Endometrial microvascular endothelial cells (primary cell): ENCODE results near the gene MTMR12. TPM values are rescaled to one million over a fixed set of nuclear protein-coding genes. Genes with fewer than 3 reads are reported as not detected.
"Not testable (repeated sequence)": the region's sequence is repeated elsewhere in the genome, so short reads cannot be mapped to it uniquely, and the experiment has no call there.

ENCODE experiments used
- in situ Hi-C: cut with HindIII; loops from 2 replicates; pipeline ENCODE4 v1.10.0; 2017; ENCODE audit warnings: low sequenced_read_pairs, low pct_unique_long_range_greater_than_20kb; ENCODE audit errors: inconsistent ontology term
- total RNA-seq: library from RNA; depleted of rRNA; stranded (reverse); fragments of >200 nt; gene quantifications from one replicate; pipeline ENCODE4 v1.2.3, GENCODE V29; 2015; ENCODE audit errors: inconsistent ontology term

MTMR12 gene
- total RNA-seq, 1 donor from 2014 or later = 26.7 TPM

- in situ Hi-C loops = loop anchor here (25.0 kb wide), 1 partner anchor 108 kb away; no protein-coding TSS in a partner anchor
These were observed 83.2 kb downstream of the MTMR12 start for GRCh38 chr5:32229586-32229985.

- in situ Hi-C loops = loop anchor here (25.0 kb wide), 1 partner anchor 108 kb away; no protein-coding TSS in a partner anchor
These were observed 83.9 kb downstream of the MTMR12 start for GRCh38 chr5:32228816-32229215.

DNA sequence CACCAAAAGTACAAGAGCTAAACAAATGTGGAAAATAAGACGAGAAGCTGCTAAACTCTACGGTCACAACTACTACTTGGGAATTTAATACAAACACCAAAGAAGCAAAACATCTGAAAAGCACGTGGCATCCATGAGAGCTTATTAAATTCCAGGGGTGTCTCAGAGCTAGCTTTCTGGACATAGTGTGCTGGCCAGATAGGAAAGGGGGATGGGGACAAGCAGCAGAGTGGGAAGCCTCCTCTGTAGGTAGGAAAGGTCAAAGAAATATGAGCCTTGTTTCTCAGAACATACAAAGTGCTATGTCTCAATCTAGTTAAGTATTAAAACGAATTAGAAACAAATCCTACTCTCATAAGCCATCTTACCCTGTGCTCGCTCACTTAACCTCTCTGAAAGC is 87.3 kb downstream of the MTMR12 start:
- in situ Hi-C loops = loop anchor here (25.0 kb wide), 1 partner anchor 112 kb away; no protein-coding TSS in a partner anchor

DNA sequence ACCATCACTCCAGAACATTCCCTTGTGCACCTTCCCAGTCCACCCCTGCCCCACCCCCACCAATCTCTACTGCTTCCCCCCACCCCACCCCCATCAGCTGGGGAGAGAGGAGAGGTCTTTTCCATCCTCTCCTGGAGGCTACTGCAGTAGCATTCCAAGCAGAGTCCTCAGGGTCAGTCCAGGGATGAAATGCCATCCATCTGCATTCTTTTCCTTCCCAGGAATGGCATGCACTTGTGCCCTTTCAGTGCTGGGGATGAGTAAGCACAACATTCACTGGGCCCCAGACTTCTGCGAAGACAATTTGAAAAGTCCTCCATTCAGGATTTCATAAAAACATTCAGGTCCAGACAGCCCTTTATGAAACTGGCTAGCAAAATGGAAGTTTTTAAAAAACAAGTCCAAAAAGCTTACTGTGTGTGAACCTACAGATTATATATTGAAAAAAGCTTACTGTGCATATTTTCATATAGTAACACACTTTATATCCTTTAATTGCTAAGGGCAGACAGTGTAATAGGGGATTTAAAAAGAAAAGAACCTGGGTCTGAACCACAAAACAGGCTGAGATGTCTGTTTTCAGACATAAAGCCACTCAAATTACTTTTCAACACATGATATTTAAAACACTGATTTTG is 88.6 kb downstream of the MTMR12 start:
- in situ Hi-C loops = no loop called here

DNA sequence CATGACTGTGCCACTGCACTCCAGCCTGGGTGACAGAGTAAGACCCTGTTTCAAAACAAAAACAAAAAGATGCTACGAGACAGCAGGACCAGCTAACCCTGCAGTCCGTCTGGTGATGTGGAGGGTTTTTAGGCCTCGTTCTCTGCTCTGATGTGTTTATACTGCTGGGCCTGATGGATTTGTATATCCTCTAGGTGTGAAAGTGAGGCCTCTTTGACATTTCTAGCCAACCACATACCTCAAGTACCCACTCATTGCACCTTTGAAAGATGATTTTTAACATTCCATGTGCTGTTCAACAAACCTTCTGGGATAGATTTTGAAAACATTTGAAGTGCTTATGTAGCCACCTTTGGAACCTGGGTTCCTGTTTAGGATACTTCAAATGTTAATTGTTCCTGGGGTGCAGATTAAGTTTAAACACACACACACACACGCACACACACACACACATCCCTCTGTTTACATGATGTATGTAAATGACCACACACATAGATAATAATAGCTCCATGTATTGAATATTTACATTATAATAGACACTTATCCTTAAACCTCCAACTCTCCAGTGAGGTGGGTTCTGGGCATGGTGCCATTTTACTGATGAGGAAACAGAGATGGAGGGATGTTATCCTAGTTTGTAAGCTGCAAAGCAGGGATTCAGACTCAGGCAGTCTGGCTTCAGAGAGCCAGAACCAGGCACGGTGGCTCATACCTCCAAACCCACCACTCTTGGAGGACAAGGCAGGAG is 89.8 kb downstream of the MTMR12 start:
- in situ Hi-C loops = no loop called here

DNA sequence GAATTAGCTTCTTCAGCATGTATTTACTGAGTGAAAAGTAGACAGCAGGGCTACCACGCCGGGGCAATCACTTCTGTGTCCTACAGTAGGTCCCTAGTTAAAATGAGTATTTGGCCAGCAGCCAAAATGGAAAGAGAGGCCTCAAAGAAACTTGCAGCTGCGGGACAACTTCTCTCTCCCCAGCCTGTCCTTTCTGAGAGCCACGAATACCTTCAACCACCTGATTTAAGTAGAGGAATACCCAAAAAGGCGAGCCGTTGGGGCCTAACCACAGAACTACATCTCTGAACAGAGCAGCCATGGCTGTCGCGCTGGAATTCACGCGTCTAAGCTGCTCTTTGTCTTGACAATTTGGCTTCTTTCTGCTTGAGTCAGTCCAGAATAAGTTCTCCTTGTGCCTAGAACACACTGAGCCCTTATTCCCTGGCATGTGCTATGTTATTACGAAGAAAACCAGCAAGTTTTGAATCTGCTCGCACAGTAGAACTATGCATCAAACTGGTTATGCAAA is 94.8 kb downstream of the MTMR12 start:
- in situ Hi-C loops = no loop called here

GRCh38 chr5:32214344-32214743 is 98.4 kb downstream of the MTMR12 start:
- in situ Hi-C loops = not testable (repeated sequence)

GRCh38 chr5:32210151-32210550 is 102.6 kb downstream of the MTMR12 start:
- in situ Hi-C loops = no loop called here

DNA sequence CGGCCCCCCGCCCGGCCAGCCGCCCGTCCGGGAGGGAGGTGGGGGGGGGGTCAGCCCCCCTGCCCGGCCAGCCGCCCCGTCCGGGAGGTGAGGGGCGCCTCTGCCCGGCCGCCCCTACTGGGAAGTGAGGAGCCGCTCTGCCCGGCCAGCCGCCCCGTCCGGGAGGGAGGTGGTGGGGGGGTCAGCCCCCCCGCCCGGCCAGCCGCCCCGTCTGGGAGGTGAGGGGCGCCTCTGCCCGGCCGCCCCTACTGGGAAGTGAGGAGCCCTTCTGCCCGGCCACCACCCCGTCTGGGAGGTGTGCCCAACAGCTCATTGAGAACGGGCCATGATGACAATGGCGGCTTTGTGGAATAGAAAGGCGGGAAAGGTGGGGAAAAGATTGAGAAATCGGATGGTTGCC is 103.9 kb downstream of the MTMR12 start:
- in situ Hi-C loops = not testable (repeated sequence)

- in situ Hi-C loops = no loop called here
These were observed 105.4 kb downstream of the MTMR12 start for GRCh38 chr5:32207355-32207634.

- in situ Hi-C loops = no loop called here
These were observed 106.0 kb downstream of the MTMR12 start for GRCh38 chr5:32206509-32207354.

- in situ Hi-C loops = no loop called here
These were observed 106.7 kb downstream of the MTMR12 start for GRCh38 chr5:32206053-32206452.

GRCh38 chr5:32202394-32202793 is 110.3 kb downstream of the MTMR12 start:
- in situ Hi-C loops = no loop called here

GRCh38 chr5:32201122-32201753 is 111.5 kb downstream of the MTMR12 start:
- in situ Hi-C loops = no loop called here

DNA sequence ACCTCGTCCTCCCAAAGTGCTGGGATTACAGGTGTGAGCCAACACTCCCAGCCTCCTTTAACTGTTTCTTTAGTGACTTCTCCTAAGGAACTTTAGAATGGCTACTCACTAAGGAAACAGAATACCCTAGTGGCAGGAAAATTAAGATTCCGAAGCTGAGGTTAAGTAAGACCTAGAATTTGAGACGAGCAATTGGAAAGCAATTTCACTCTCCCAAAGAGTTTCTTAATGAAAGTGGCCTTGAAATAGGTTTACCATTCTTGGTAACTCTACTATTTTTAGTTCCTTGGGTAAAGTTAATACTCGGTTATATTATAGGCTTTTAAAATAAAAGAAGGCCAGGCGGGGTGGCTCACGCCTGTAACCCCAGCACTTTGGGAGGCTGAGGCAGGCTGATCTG is 115.7 kb downstream of the MTMR12 start:
- in situ Hi-C loops = no loop called here

DNA sequence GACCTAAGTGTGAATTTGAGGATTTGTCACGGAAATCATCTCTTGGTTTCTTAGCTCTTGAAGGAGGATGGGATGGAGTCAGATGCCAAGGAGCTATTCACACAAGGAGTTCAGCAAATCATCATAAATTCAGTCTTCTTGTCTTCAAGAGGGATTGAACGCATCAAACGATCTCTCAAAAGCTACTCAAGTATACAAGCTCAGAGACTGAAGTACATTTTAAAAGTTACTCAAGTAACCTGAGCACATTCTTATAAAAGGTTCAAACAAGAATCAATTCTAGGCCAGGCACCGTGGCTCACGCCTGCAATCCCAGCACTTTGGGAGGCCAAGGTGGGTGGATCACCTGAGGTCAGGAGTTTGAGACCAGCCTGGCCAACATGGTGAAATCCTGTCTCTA is 117.5 kb downstream of the MTMR12 start:
- in situ Hi-C loops = no loop called here

GRCh38 chr5:32193591-32193990 is 119.1 kb downstream of the MTMR12 start:
- in situ Hi-C loops = no loop called here

DNA sequence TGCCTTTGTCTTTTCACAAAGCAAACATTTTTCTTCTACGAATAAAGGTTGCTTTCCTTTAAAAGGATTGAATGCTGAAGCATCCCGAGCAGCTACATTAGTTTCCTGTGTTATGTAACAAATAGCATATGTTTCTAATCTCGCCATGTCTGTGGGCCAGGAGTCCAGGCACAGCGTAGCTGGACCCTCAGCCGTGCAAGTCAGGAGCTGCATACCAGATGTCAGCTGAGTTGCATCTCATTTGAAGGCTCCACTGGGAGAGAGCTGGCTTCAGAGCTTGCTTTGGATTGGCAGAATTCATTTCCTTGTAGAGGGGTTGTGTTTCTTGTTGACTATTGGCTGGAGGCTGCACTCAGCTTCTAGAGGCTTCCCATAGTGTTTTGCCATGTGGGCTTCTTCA is 122.6 kb downstream of the MTMR12 start:
- in situ Hi-C loops = no loop called here

DNA sequence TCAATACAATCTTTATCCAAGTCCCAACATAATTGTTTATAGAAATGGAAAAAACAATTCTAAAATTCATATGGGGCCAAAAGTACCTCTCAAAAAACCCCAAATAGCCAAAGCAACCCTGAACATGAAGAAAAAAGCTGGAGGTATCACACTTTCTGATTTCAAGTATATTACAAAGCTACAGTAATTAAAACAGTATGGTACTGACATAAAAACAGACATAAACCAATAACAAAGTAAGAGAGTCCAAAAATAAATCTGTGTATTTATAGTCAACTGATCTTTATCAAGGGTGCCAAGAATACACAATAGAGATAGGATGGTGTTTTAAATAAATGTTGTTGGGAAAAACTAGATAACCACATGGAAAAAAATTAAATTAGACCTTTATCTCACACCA is 125.1 kb downstream of the MTMR12 start:
- in situ Hi-C loops = no loop called here
